Thyroid gland (tissue), 4 donors: Measurements from ENCODE around the gene ZNF451. TPM values are rescaled to one million over a fixed set of nuclear protein-coding genes. Genes with fewer than 3 reads are reported as not detected.

ENCODE experiments used
- DNase-seq, 2 donors: peaks; one replicate each; pipeline ENCODE4 v3.0.0-alpha.2; 2019
- H3K27ac ChIP-seq, 3 donors: fragments of 200-600 bp; sonication (generic); 1 replicate in 2 of 3; 2 replicates in 1 of 3; pipeline ENCODE4 v1.5.1; 2016 to 2019; ENCODE audit warnings: mild to moderate bottlenecking in 1 of 3, moderate library complexity in 1 of 3
- H3K27me3 ChIP-seq: fragments of 200-600 bp; sonication (generic); one replicate; pipeline ENCODE4 v1.5.1; 2019
- H3K36me3 ChIP-seq, 2 donors: fragments of 200-600 bp; sonication (generic); one replicate each; pipeline ENCODE4 v1.5.1; 2016 to 2019
- H3K4me1 ChIP-seq, 2 donors: fragments of 200-600 bp; sonication (generic); one replicate each; pipeline ENCODE4 v1.5.1; 2017 to 2019
- H3K4me3 ChIP-seq, 3 donors: fragments of 200-600 bp; sonication (generic); replicated peaks in 1 of 3; 1 replicate in 2 of 3; 2 replicates in 1 of 3; pipeline ENCODE4 v1.5.1; 2016; ENCODE audit warnings: mild to moderate bottlenecking in 1 of 3
- H3K9me3 ChIP-seq: fragments of 200-600 bp; sonication (generic); one replicate; pipeline ENCODE4 v1.5.1; 2017
- POLR2A ChIP-seq, 2 donors: fragments of 450-650 bp; IDR thresholded peaks; one replicate each; pipeline ENCODE4 v1.6.1; 2017; ENCODE audit warnings: antibody characterized with exemption in 2 of 2, mild to moderate bottlenecking in 2 of 2, moderate library complexity in 1 of 2
- WGBS, 2 donors: methylation state at CpG; one replicate each; pipeline ENCODE4 v1.1.5; 2017; 5-methylcytosine and 5-hydroxymethylcytosine counted together
- intact Hi-C: fragments of 100-400 bp; cut with DNase I; formaldehyde crosslinking; loops from one replicate; pipeline ENCODE4 v1.15.1; 2023
- total RNA-seq, 4 donors: library from RNA; depleted of rRNA; stranded (reverse); fragments of >200 nt; gene quantifications; one replicate each; pipeline ENCODE4 v1.2.3, GENCODE V29; 2016
- TF ChIP-seq, protein P1 (sequence below), 6 experiments: fragments of 200-600 bp in 3 of 6; fragments of 450-650 bp in 3 of 6; sonication (generic) in 3 of 6; IDR thresholded peaks; one replicate each; pipeline ENCODE4 v1.5.1; 2016 to 2019; ENCODE audit warnings: antibody characterized with exemption in 6 of 6, mild to moderate bottlenecking in 2 of 6, inconsistent platforms in 1 of 6, moderate library complexity in 1 of 6

Gene ZNF451
- total RNA-seq, 4 donors from 2014 or later, result 71.7 to 126 (median 85.6) TPM

DNA sequence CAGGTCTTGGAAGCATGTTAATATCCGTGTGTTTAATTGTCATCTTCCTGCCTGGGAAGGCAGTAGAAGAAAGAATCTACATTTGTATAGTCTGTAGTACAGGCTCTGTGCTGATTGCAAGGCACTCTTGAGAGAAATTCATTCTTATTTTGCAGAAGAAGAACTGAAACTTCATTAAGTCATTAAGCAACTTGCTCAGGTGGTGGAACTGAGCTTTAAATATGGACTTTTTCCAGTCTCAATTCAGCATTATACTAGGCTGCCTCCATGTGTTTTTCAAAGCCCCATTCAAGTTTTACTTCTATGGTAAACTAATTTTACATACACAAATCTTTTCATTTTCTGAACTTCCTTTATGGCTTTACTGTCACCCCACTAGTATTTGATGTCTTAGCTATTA is 18.7 kb downstream of the ZNF451 start:
- no peaks in the 10 kb centered on the region for H3K27me3 ChIP-seq
- H3K4me3 ChIP-seq, result no peak overlapping the region
- no peaks in the 10 kb centered on the region for H3K4me1 ChIP-seq
- no peaks in the 10 kb centered on the region for H3K36me3 ChIP-seq
- intact Hi-C loops, result no loop called here
- TF ChIP-seq, protein P1, sequence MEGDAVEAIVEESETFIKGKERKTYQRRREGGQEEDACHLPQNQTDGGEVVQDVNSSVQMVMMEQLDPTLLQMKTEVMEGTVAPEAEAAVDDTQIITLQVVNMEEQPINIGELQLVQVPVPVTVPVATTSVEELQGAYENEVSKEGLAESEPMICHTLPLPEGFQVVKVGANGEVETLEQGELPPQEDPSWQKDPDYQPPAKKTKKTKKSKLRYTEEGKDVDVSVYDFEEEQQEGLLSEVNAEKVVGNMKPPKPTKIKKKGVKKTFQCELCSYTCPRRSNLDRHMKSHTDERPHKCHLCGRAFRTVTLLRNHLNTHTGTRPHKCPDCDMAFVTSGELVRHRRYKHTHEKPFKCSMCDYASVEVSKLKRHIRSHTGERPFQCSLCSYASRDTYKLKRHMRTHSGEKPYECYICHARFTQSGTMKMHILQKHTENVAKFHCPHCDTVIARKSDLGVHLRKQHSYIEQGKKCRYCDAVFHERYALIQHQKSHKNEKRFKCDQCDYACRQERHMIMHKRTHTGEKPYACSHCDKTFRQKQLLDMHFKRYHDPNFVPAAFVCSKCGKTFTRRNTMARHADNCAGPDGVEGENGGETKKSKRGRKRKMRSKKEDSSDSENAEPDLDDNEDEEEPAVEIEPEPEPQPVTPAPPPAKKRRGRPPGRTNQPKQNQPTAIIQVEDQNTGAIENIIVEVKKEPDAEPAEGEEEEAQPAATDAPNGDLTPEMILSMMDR (IDR thresholded peaks at IDR 0.05), result no peak
- no peak for TF ChIP-seq POLR2A (IDR thresholded peaks at IDR 0.05)
- no peak for DNase-seq
- no peaks in the 10 kb centered on the region for H3K9me3 ChIP-seq
- no peak overlapping the region for H3K27ac ChIP-seq
- WGBS, 2 donors, result 64 to 73% methylated on average over 1 of the region's 1 CpG

DNA sequence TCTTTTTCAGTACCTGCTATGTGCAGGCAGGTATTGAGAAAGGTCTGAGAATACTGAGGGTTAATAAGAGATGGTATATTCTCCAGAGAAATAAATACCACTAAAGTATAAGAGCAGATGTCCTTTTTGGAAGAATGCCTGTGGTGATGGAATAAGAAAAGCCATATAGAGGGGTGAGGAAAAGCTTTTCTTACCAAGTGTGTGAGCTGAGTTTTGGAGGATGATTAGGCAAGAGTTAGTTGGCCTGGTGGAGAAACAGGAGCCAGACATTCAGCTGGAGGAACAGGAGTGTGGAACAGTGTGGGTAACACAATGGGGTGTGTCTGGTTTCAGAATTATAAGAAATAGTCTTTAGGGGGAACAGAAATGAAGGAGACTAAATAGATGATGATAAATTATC is 19.9 kb downstream of the ZNF451 start:
- TF ChIP-seq, protein P1 (IDR thresholded peaks at IDR 0.05), result no peak
- no peak for TF ChIP-seq POLR2A (IDR thresholded peaks at IDR 0.05)

DNA sequence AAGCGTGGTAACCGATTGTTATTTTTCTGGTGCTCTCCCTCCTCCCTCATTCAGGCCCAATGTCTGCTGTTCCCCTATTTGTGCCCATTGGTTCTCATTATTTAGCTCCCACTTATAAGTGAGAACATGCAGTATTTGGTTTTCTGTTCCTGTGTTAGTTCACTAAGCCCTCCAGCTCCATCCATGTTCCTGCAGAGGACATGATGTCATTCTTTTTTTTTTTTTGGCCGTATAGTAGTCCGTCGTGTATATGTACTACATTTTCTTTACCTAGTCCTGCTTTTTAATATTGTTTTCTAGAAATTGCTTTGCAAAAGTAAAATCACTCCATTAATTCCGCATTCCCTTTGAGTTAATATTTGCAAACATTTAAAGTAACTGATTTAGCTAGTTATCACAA is 23.1 kb downstream of the ZNF451 start:
- Histone ChIP-seq H3K9me3 (no peaks in the 10 kb centered on the region), H3K36me3 (no peaks in the 10 kb centered on the region), H3K4me1 (no peaks in the 10 kb centered on the region), H3K27ac (no peak overlapping the region), H3K4me3 (no peak overlapping the region), H3K27me3 (no peaks in the 10 kb centered on the region)
- intact Hi-C loops, result no loop called here
- TF ChIP-seq, protein P1 (IDR thresholded peaks at IDR 0.05), result no peak
- no peak for TF ChIP-seq POLR2A (IDR thresholded peaks at IDR 0.05)
- no peak for DNase-seq
- 97 to 98% methylated on average over 6 of the region's 6 CpGs for WGBS, 2 donors

More for the DNA sequence above, 19.9 kb downstream of the ZNF451 start:
- Histone ChIP-seq H3K4me3 (no peak overlapping the region), H3K4me1 (no peaks in the 10 kb centered on the region), H3K27me3 (no peaks in the 10 kb centered on the region), H3K9me3 (no peaks in the 10 kb centered on the region), H3K27ac (no peak overlapping the region), H3K36me3 (no peaks in the 10 kb centered on the region)
- DNase-seq, result no peak
- intact Hi-C loops, result no loop called here

DNA sequence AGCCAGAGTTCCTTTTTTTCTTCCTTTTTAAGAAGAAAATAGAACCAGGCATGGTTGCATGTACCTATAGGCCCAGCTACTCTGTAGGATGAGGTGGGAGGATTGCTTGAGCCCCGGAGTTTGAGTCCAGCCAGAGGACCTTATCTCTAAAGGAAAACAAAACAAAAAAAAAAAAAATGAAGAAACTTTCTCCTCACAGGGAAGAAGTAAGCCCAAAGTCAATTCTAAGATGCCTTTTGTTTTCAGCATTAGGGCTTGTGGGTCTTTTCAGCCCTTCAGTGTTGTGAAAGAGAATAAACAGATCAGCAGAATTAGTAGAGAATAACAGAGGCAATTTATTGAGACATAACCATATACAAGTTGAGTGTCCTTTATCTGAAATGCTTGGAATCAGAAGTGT is 26.8 kb downstream of the ZNF451 start:
- intact Hi-C loops, result no loop called here
- H3K27ac ChIP-seq, result no peak overlapping the region
- no peaks in the 10 kb centered on the region for H3K36me3 ChIP-seq
- no peaks in the 10 kb centered on the region for H3K4me1 ChIP-seq
- DNase-seq, result no peak
- no peak overlapping the region for H3K4me3 ChIP-seq
- H3K27me3 ChIP-seq, result no peaks in the 10 kb centered on the region
- TF ChIP-seq POLR2A (IDR thresholded peaks at IDR 0.05), result no peak
- TF ChIP-seq, protein P1 (IDR thresholded peaks at IDR 0.05), result no peak
- no peaks in the 10 kb centered on the region for H3K9me3 ChIP-seq
- 41 to 65% methylated on average over 1 of the region's 1 CpG for WGBS, 2 donors

DNA sequence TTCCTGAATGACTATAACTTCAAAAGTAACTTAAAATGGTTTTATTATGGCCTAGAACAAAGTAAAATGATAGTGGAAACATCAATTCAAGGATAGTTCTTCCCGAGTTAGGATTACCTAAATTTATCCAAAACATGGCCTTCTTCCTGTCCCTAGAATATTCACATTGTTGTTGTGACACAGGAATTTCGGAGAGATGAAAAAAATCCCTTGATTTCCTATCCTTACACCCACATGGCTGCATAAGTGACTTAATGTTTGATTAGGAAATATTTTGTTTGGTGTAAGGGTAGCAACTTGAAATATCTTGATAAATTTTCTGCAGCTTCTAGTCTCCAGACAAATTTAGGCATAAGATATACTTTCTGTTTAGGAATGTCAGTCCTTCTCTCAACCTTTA is 27.8 kb downstream of the ZNF451 start:
- H3K9me3 ChIP-seq, result no peaks in the 10 kb centered on the region
- H3K36me3 ChIP-seq, result no peaks in the 10 kb centered on the region
- no peak for DNase-seq
- 80 to 82% methylated on average over 2 of the region's 2 CpGs for WGBS, 2 donors
- no peak for TF ChIP-seq POLR2A (IDR thresholded peaks at IDR 0.05)
- TF ChIP-seq, protein P1 (IDR thresholded peaks at IDR 0.05), result no peak
- no peak overlapping the region for H3K27ac ChIP-seq
- no peak overlapping the region for H3K4me3 ChIP-seq
- H3K27me3 ChIP-seq, result no peaks in the 10 kb centered on the region
- intact Hi-C loops, result no loop called here
- H3K4me1 ChIP-seq, result no peaks in the 10 kb centered on the region
